GM18868 (cell line): Measurements from ENCODE around the gene CTPS2.
"Not testable (repeated sequence)": the region's sequence is repeated elsewhere in the genome, so short reads cannot be mapped to it uniquely, and the experiment has no call there.

Experiments
- ATAC-seq: cut with Tn5 transposase; IDR thresholded peaks from one replicate; pipeline ENCODE4 v1.9.1; 2021; ENCODE audit warnings: mild to moderate bottlenecking, moderate library complexity; ENCODE audit not compliant: unreplicated experiment

The CTPS2 gene

DNA sequence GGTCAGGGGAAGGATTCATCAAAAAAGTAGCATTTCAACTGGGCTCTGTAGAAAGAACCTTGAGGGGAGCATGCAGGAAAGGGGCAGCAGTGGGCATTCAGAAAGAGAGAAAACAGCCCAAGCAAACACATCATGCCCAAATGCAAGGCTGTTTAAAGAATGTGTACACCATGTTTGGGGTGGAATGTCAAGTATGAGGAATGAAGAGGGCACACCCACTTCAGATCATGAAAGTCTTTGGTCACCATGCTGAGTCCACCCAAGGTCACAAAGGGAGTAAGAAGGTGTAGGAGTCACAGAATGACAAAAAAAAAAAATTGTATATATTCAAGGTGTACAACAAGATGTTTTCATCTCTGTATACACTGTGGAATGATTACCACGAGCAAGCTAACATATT is 53.1 kb downstream of the CTPS2 start:
- no peak for ATAC-seq

DNA sequence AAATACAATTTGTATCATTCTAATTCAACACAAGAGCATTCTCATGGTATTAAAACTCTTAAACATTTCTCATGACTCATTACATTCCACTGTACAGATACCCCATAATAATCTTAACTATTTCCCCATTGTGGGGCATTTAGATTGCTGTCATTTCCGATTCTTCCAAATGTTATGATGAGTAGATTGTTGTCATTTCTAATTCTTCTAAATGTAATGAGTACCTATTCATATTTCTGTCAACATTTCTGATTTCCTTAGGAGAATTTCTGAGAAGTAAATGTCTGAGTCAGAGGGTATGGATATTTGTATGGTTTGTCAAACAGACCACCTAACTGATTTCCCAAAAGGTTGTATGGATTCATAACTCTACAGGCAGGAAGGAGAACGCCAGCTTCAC is 54.2 kb downstream of the CTPS2 start:
- ATAC-seq, result no peak

DNA sequence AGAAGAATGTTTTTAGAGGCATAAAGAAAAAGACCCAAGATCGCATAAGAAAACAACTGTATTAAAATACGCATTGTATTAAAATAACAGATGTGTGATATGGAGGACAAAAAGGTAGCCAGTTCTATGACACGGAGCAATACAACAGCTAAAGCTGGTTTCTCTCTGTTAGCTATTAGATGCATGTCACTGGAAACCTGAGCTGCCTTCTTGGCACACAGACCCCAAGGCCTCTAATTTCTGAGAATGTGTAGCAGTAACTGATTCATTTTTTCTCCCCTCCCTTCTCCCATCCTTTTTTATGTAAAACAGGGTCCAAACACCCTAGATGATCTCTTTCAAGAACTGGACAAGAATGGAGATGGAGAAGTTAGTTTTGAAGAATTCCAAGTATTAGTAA is 58.4 kb downstream of the CTPS2 start:
- ATAC-seq, result no peak

DNA sequence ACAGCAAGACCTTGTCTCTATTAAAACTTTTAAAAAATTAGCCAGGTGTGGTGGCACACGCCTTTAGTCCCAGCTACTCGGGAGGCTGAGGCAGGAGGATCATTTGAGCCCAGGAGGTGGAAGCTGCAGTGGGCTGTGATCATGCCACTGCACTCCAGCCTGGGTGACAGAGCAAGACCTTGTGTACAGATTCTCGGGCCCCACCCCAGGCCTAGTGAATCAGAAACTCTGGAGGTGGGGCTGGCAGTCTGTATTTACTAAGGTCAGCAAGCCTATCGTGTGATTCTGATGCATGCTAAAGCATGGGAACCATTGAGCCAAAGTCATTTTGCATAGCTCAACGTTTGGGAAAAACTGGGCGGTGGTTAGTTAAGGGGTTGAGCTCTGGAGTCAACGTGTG is 59.0 kb downstream of the CTPS2 start:
- no peak for ATAC-seq

DNA sequence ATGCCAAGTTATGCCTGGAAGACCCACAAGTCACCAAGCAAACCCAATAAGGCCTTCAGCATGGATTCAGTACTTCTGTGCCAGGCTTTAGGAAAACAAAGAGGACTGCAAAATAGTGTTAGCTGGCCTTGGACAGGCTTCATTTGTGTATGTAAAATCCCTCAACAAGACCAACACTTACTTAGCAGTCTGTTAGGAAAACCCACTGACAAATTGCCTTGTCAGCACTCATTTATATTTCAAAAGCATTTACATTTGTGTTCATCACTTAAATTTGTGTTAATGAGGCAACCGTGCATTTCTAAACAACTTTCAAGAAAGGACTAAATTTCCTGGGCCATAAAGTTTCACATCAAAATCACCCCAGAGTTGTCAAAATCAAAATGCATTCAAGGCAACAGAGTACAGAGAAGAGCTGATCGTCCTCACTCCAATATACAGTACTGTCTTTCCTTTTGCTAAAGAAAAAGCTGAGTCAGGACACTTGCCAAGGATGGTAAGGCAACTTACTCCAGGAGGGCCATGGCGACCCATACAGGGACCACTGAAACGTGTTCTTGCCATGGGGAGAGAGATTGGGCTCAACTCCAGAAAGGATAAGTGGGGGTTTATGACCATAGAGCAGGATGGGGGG is 61.0 kb downstream of the CTPS2 start:
- ATAC-seq, result no peak

- ATAC-seq, result no peak
Observed at GRCh38 chrX:16649858-16650257, 62.6 kb downstream of the CTPS2 start, which contains the start of gene S100G. Gene S100G, plus strand, starts transcription at chrX:16650158. Its CDS starts 849 bp downstream, at chrX:16651007.

- no peak for ATAC-seq
Observed at GRCh38 chrX:16646366-16647138, 65.9 kb downstream of the CTPS2 start.

DNA sequence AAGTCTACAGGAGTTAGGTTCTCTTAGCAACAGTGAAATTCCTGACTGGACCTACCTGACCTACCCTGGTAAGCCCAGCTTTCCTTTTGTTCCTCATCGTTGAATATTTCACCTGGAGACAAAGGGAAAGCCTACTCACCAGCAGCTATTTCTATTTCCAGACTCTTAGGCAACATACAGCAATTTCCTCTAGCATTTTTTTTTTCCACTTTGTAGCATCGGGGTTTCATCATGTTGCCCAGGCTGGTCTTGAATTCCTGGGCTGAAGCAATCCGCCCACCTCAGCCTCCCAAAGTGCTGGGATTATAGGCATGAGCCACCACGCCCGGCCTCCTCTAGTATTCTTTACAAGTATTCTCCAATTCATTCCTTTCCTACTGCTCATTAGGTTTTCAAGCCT is 69.3 kb downstream of the CTPS2 start:
- no peak for ATAC-seq

GRCh38 chrX:16640823-16641222 is 71.6 kb downstream of the CTPS2 start:
- no peak for ATAC-seq

DNA sequence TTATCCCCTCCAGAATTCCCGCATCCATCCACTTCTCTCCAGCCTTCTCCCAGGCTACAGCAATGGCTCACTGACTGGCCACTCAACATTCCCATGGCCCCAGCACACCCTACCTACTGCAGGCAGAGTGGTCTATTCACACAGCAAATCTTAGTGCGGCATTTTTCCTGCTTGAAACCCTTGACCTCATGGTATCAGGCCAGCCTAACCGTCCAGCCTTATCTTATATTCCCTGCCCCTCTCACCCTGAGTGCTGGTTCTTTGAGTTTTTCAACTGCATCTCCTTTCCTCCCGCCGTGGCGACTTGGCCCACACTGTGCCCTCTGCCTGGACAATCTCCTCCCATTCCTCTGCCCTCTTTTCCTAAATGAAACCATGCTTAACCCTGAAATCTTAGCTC is 72.5 kb downstream of the CTPS2 start:
- ATAC-seq, result no peak

DNA sequence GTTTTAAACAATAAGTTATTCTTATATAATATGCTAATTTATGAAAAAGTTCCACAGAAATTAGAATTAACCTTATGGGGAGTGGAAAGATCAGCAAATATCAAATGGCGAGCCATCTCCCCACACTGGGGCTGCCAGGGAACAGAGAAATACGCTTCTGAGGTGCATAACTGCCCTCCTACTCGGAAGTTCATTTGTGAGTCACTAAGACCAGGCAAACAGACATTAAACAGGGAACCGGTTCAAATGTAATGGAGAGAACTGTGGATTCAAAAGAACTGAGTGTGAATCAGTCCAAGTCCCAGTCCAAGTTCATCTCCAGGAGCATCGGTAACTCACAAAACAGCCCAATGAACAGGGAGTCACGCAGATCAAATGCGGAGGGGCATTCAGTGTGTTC is 73.9 kb downstream of the CTPS2 start:
- no peak for ATAC-seq

GRCh38 chrX:16635596-16635995 is 76.9 kb downstream of the CTPS2 start:
- ATAC-seq, result no peak

DNA sequence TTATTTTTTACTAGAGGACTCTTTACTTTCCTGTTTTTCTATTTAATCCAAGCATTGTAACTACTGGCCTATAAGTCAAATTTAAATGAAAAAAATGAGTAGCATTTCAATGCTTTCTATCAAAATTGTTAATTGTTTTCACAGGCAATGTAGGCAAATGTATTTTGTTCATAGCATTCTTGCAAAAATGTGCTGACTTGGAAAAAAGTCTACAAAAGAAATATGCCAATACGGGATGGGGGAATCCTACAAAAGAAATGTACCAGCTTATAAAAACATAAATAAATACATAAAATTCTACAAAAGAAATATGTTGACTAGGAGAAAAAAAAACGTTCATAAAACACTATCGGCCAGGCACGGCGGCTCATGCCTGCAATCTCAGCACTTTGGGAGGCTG is 77.4 kb downstream of the CTPS2 start:
- no peak for ATAC-seq

- ATAC-seq, result no peak
Observed at GRCh38 chrX:16633754-16634153, 78.7 kb downstream of the CTPS2 start.

DNA sequence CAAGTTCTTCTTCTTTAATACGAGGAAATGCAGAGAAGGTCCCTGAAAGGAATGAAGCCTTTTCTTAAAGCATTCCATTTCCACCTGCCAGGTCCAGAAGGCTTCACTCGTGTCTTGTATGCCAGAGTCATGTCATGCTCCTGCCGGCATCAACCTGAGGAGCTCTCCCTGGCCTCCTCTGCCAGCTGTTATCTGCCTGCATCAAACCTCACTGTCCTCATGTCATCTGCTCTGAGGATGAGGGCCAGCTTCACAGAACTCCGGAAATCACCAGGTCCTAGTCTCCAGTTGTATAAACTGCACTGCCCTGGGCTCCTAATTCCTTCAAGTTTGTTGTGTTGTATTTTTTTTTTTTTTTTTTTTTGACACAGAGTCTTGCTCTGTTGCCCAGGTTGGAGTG is 82.6 kb downstream of the CTPS2 start:
- ATAC-seq, result no peak

DNA sequence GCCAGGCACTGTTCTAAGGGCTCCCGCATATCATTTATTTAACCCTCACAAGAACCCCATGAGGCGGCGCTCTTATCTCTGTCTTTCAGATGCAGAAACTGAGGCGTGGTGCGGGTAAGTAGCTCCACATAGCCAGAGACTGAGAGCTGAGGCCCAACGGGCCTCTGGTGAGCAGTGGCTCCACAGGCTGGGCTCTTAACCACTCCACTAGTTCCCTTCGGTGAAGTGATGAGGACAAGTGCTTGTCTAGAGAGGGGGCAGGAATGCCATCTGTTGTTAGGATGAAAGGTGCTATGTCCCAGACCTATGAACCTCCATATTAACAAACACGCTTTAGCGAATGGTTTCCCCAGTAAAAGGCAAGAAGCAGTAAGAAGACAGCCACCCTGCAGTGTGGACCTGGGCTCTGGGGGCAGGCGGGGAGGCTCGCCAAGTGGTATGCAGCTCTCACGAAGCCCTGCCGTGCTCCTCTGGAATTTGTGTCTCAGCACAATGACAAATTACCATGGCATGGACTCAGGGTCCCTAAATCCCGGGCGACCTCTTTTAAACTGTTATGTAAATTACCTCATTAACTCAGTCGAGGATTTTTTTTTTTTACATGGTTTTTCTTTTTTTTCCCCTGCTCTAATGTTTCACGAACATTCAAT is 83.4 kb downstream of the CTPS2 start:
- no peak for ATAC-seq

DNA sequence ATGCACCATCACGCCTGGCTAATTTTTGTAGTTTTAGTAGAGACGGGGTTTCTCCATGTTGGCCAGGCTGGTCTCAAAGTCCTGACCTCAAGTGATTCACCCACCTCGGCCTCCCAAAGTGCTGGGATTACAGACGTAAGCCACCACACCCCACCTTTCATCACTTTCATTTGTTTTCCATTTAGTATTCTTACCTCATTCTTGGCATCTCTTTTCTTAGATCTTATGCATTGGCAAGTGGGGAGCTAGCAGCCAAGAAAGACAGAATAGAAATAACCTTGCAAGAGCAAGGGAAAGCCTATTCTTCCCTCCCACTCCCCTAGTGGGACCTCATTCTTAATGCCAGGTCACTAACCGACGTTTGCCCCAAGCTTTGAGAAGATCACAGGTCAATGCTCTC is 84.0 kb downstream of the CTPS2 start:
- not testable (repeated sequence) for ATAC-seq

- ATAC-seq, result no peak
Observed at GRCh38 chrX:16619024-16619423, 93.4 kb downstream of the CTPS2 start.

DNA sequence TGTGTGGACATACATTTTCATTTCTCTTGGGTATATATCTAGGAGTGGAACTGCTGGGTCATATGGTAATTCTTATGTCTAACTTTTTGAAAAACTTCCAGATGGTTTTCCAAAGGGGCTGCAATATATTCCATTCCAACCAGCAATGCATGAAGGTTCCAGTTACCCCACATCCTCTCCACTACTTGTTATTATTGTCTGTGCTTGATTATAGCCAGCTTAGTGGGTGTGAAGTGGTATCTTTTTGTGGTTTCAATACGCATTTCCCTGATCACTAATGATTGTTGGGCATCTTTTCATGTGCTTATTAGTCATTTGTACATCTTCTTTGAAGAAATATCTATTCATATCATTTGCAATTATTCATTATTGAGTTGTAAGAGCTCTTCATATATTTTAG is 94.0 kb downstream of the CTPS2 start:
- ATAC-seq, result no peak

DNA sequence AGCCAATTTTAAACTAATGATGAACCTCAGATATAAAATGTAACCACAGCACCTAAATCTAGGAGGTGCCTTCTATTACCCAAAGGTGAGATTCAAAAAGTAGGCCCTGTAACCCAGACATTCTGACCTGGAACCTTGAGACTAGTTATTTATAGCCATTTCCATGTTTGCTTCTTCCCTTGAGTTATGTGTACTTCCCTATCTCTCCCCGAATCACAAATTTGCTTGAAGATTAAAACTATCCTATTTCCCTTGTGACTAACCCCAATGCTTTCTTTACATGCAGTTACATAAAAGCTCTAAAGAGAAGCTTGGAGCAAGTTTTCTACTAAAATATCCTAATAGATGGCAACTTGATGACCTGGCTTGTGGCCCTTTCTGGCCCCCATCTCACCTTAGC is 95.1 kb downstream of the CTPS2 start:
- no peak for ATAC-seq

DNA sequence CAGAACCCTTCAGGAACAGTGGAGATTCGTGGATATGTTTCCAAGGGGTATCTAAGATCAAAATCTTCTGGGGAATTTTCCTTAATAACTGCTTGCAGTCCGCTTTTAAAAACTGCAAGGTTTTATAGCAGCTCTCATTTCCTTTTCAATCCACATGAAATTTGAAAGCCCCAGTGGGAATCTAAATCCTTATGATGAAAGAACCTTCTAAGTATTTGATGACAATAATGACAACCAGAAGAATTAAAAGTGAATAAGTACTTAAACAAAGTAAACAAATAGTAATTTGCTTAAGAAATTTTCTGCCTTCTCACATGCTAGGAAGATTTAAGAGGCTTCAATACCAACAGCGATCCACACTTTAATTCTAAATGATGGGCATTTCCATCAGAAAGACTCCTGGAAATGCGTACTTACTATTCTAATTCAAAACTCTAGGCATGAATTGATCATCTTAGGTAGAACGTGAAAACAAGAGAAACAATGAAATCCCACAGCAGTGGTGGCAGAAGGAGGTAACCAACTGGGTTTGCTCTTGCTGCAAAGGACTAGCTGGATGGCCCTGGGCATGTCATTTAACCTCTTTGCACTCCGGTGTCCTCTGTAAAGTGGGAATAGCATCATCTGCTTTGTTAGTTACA is 100.1 kb downstream of the CTPS2 start:
- ATAC-seq, result no peak

- ATAC-seq, result not testable (repeated sequence)
Observed at GRCh38 chrX:16610654-16611053, 101.8 kb downstream of the CTPS2 start.
